T-helper 22 cell (primary cell): ENCODE results near the gene GALP.
A peak's percentile ranks its signal among the peaks of the same experiment; 100 is the strongest.
"Not testable (repeated sequence)": the region's sequence is repeated elsewhere in the genome, so short reads cannot be mapped to it uniquely, and the experiment has no call there.

Source experiments
- DNase-seq: peaks from one replicate; pipeline ENCODE4 v3.0.0-alpha.2; 2020; ENCODE audit warnings: low read depth

GALP gene

GRCh38 chr19:56175861-56176307 lies at the start of gene GALP:
Gene GALP (plus strand): TSS chr19:56176008. CDS start chr19:56177109, 1,101 bp downstream.
- DNase-seq = not testable (repeated sequence)

- DNase-seq = no peak
These were observed 48.6 kb upstream of the GALP start for GRCh38 chr19:56126983-56127780.

- DNase-seq = no peak
These were observed 45.8 kb upstream of the GALP start for GRCh38 chr19:56130006-56130405.

GRCh38 chr19:56131651-56132050 lies 44.2 kb upstream of the GALP start:
- DNase-seq = no peak

GRCh38 chr19:56132316-56132822 lies 43.4 kb upstream of the GALP start:
- DNase-seq = no peak

GRCh38 chr19:56133858-56134653 lies 41.8 kb upstream of the GALP start:
- DNase-seq = no peak

- no peak for DNase-seq
These were observed 41.2 kb upstream of the GALP start for GRCh38 chr19:56134654-56134921.

GRCh38 chr19:56136362-56136761 lies 39.4 kb upstream of the GALP start:
- DNase-seq = no peak

- no peak for DNase-seq
These were observed 38.4 kb upstream of the GALP start for GRCh38 chr19:56137405-56137804.

- no peak for DNase-seq
These were observed 37.7 kb upstream of the GALP start for GRCh38 chr19:56138069-56138468.

GRCh38 chr19:56139847-56140582 lies 35.8 kb upstream of the GALP start:
- DNase-seq = no peak

GRCh38 chr19:56140583-56141416 lies 35.0 kb upstream of the GALP start, which contains the start of gene ZNF444:
Gene ZNF444 (plus strand): TSS chr19:56141287. CDS start chr19:56146912, 5,625 bp downstream.
- DNase-seq = peak; percentile 100

GRCh38 chr19:56141417-56141993 lies 34.3 kb upstream of the GALP start:
- no peak for DNase-seq

GRCh38 chr19:56142087-56142787 lies 33.6 kb upstream of the GALP start:
- DNase-seq = no peak

GRCh38 chr19:56142897-56143434 lies 32.8 kb upstream of the GALP start:
- DNase-seq = no peak

GRCh38 chr19:56144376-56144775 lies 31.4 kb upstream of the GALP start:
- DNase-seq = no peak

GRCh38 chr19:56144831-56145230 lies 31.0 kb upstream of the GALP start:
- DNase-seq = no peak

GRCh38 chr19:56145698-56146097 lies 30.1 kb upstream of the GALP start:
- DNase-seq = no peak

GRCh38 chr19:56146904-56147303 lies 28.9 kb upstream of the GALP start:
- DNase-seq = no peak

GRCh38 chr19:56147307-56147706 lies 28.5 kb upstream of the GALP start:
- DNase-seq = no peak
